HFFc6 (cell line): ENCODE measurements around the gene L3HYPDH. TPM values are rescaled to one million over a fixed set of nuclear protein-coding genes. Genes with fewer than 3 reads are reported as not detected.

Experiments used
- DNase-seq: peaks from one replicate; pipeline ENCODE4 v3.0.0-alpha.2; 2018
- H3K27ac Mint-ChIP-seq: 2 replicates; pipeline ENCODE4 v1.8.0; 2020; ENCODE audit warnings: mild to moderate bottlenecking, mixed read lengths
- H3K27me3 Mint-ChIP-seq: 2 replicates; pipeline ENCODE4 v1.8.0; 2021; ENCODE audit warnings: mild to moderate bottlenecking, moderate library complexity, mixed read lengths; ENCODE audit not compliant: insufficient read depth
- H3K36me3 Mint-ChIP-seq: 2 replicates; pipeline ENCODE4 v1.8.0; 2021; ENCODE audit warnings: low read depth, mixed read lengths
- H3K4me1 Mint-ChIP-seq: 2 replicates; pipeline ENCODE4 v1.8.0; 2020; ENCODE audit warnings: low read depth, mixed read lengths
- H3K4me3 Mint-ChIP-seq: 2 replicates; pipeline ENCODE4 v1.8.0; 2020; ENCODE audit warnings: mild to moderate bottlenecking, moderate library complexity, mixed read lengths
- H3K9me3 Mint-ChIP-seq: 2 replicates; pipeline ENCODE4 v1.8.0; 2020; ENCODE audit warnings: mild to moderate bottlenecking, mixed read lengths
- total RNA-seq, 6 experiments: library from RNA; stranded (reverse); fragmentation: NEBNext Ultra II Directional; extraction: Animal tissue kit (Norgen Biotek cat#: 25700); gene quantifications; 2 replicates in 1 of 6; 3 replicates in 5 of 6; pipeline ENCODE4 v1.2.3, GENCODE V29; 2021
- TF ChIP-seq, protein P1 (sequence below): fragments of 200-600 bp; sonication (generic); IDR thresholded peaks from 2 replicates; pipeline ENCODE4 v1.5.0; 2021; ENCODE audit warnings: antibody characterized with exemption, mild to moderate bottlenecking

L3HYPDH gene
- total RNA-seq, 6 experiments from 2014 or later = 20.6 to 25.7 (median 21.4) TPM

DNA sequence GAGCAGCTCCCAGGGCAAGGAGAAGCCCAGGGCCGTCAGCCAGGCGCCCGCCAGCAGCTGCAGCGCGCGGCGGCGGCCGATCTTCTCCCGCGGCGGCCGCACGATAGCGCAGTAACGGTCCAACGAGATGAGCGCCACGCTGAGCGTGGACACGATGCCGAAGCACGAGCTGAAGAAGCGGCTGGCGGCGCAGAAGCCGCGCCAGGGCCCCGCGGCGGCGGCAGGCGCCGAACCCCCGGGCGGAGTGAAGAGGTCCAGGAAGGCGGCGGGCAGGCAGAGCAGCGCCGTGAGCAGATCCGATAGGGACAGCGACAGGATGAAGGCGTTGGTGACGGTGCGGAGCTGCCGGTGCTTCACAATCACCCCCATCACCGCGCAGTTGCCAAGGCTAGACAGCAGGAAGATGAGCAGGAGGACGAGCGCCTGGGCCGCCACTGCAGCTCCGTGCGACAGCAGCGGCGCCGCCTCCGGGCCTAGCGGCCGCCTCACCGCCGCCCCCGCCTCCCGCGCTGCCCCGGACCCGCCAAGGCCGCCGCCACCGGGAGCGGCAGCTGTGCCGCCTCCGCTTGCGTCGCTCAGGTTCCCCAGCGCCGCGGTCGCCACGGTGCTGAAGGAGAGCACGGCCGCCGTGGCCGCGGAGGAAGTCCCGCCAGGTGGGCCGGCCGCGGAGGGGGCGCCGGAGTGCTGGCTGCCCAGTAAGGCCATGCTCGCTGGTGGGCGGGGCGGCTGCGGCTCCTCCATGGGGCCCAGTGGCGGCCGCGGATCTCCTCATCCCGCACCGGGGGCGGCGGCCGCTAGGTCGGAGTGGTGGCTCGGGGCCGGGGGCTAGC lies 19.5 kb downstream of the L3HYPDH start:
- Mint-ChIP-seq H3K4me3 (peak overlapping the region; percentile 86), H3K27ac (peak overlapping the region; percentile 66), H3K9me3 (no peaks in the 10 kb centered on the region), H3K27me3 (no peaks in the 10 kb centered on the region), H3K36me3 (peaks cover 20% of the 10 kb centered on the region), H3K4me1 (peaks cover 18% of the 10 kb centered on the region)
- TF ChIP-seq, protein P1, sequence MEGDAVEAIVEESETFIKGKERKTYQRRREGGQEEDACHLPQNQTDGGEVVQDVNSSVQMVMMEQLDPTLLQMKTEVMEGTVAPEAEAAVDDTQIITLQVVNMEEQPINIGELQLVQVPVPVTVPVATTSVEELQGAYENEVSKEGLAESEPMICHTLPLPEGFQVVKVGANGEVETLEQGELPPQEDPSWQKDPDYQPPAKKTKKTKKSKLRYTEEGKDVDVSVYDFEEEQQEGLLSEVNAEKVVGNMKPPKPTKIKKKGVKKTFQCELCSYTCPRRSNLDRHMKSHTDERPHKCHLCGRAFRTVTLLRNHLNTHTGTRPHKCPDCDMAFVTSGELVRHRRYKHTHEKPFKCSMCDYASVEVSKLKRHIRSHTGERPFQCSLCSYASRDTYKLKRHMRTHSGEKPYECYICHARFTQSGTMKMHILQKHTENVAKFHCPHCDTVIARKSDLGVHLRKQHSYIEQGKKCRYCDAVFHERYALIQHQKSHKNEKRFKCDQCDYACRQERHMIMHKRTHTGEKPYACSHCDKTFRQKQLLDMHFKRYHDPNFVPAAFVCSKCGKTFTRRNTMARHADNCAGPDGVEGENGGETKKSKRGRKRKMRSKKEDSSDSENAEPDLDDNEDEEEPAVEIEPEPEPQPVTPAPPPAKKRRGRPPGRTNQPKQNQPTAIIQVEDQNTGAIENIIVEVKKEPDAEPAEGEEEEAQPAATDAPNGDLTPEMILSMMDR = no peak
- peak; percentile 30 for DNase-seq

DNA sequence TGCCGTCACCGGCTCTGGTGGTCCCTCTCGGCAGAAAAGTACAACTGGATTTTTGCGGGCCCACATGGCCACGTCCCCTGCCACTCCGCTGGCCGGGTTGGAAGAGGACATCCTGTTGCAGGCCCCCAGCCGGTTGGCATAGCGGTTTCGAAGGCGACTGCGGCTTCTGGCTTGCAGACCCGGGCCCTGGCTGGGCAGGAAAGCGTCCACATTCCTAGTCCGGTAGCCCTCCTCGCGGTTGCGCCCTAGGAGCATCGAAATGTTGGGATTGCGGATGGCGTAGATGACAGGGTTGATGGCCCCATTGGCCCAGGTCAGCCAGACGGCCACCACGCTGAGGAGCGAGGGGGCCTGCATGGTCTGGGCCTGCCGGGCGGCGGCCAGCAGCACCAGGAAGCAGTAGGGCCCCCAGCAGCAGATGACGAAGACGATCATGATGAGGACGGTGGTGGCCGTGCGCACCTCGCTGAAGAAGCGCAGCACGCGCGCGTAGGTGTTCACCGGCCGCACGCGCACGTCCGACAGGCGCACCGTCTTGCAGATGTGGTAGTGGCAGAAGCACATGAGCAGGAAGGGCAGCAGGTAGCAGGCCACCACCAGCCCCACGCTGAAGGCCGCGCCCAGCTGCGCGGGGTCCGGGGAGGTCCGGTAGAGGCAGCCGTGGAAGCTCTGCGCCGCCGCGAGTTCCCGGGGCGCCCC lies 20.3 kb downstream of the L3HYPDH start:
- TF ChIP-seq, protein P1 = no peak
- H3K27me3 Mint-ChIP-seq = no peaks in the 10 kb centered on the region; the same call in 1 of the 2 replicates

DNA sequence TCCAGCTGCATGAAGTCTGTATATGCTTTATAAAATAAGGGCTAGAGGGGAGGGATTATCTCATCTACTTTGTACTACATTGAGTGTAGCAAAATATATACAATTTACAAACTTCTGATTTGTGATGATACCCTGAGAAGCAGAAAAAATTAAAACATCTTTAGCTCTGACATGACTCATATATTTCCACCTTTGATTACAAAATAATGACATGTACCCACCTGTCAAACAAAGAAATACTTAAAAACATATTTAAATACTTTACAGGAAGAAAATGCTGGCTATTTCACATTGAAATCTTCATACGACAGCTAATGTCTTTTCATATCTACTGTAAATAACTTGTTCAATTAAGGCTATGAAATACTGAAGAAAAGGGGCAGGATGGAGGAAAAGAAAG lies 22.3 kb downstream of the L3HYPDH start:
- Mint-ChIP-seq H3K4me3 (no peak overlapping the region), H3K27me3 (no peaks in the 10 kb centered on the region; the same call in 1 of the 2 replicates), H3K27ac (no peak overlapping the region), H3K9me3 (no peaks in the 10 kb centered on the region), H3K36me3 (peaks cover 42% of the 10 kb centered on the region), H3K4me1 (peaks cover 18% of the 10 kb centered on the region)
- DNase-seq = no peak
- TF ChIP-seq, protein P1 = no peak

More for the DNA sequence above, 20.3 kb downstream of the L3HYPDH start:
- DNase-seq = no peak
- Mint-ChIP-seq H3K4me3 (peak overlapping the region; percentile 86), H3K36me3 (peaks cover 25% of the 10 kb centered on the region), H3K4me1 (peaks cover 18% of the 10 kb centered on the region), H3K9me3 (no peaks in the 10 kb centered on the region), H3K27ac (no peak overlapping the region; the same call in 1 of the 2 replicates)

DNA sequence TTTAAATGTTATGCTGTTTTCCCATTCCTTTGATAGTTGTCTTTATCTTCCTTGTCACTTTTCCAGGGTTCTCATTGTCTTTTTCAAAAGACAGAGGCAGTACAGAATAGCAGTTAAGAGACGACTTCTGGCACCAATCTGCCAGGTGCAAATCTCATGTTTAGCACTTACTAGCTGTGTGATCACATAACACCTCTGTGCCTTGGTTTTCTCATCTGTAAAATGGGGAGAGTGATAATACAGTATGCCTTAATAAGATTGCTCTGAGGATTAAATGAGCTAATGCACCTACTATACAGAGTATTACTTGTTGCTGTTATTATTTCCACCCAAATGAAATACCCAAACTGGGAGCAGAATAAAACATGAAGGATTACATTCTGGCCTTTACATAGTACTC lies 23.8 kb downstream of the L3HYPDH start:
- peaks cover 21% of the 10 kb centered on the region for H3K4me1 Mint-ChIP-seq
- no peak for DNase-seq
- H3K9me3 Mint-ChIP-seq = peaks cover 9% of the 10 kb centered on the region
- H3K4me3 Mint-ChIP-seq = no peak overlapping the region
- TF ChIP-seq, protein P1 = no peak
- H3K27ac Mint-ChIP-seq = no peak overlapping the region
- no peaks in the 10 kb centered on the region; the same call in 1 of the 2 replicates for H3K27me3 Mint-ChIP-seq
- H3K36me3 Mint-ChIP-seq = peaks cover 56% of the 10 kb centered on the region

DNA sequence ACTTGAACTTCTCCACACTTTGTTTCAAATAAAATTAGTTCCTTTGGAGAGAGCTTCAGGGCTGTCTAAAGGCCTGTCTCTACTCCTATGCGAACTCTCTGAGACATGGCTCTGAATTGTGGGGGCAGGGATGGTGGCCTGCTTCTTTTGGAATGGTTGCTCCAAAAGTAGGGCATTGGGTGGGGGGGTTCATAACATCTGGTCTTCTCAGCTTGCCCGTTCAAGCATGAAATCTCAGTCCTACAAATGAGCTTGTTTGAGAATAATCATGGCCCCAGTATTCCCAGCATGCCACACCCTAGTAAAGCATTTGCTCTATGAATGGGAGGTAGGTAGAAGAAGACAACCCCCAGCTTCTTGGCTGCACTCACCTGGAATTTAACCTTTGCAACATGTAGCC lies 25.7 kb downstream of the L3HYPDH start:
- Mint-ChIP-seq H3K36me3 (peaks cover 71% of the 10 kb centered on the region), H3K27me3 (no peaks in the 10 kb centered on the region; the same call in 1 of the 2 replicates)
- DNase-seq = no peak

More for the DNA sequence above, 25.7 kb downstream of the L3HYPDH start:
- Mint-ChIP-seq H3K4me1 (peaks cover 31% of the 10 kb centered on the region), H3K9me3 (peaks cover 9% of the 10 kb centered on the region), H3K27ac (no peak overlapping the region), H3K4me3 (no peak overlapping the region)
- TF ChIP-seq, protein P1 = no peak
